Measurements from ENCODE around the gene SLC43A3. TPM values are rescaled to one million over a fixed set of nuclear protein-coding genes. Genes with fewer than 3 reads are reported as not detected.
"Not testable (repeated sequence)": the region's sequence is repeated elsewhere in the genome, so short reads cannot be mapped to it uniquely, and the experiment has no call there.

Gene SLC43A3
- total RNA-seq, 1 experiment from 2014 or later, result 64.5 TPM

- DNase-seq (ENCODE audit: low read depth), result no peak
Measured at GRCh38 chr11:57459164-57460021, 32.5 kb upstream of the SLC43A3 start.

- DNase-seq (ENCODE audit: low read depth), result no peak
Measured at GRCh38 chr11:57458410-57459163, 31.7 kb upstream of the SLC43A3 start.

- DNase-seq (ENCODE audit: low read depth), result no peak
Measured at GRCh38 chr11:57458060-57458409, 31.1 kb upstream of the SLC43A3 start.

GRCh38 chr11:57457643-57458023 is 30.7 kb upstream of the SLC43A3 start:
- no peak for DNase-seq (ENCODE audit: low read depth)

GRCh38 chr11:57456960-57457642 is 30.2 kb upstream of the SLC43A3 start:
- peak; percentile 77 for DNase-seq (ENCODE audit: low read depth)

GRCh38 chr11:57453543-57454177 is 26.7 kb upstream of the SLC43A3 start:
- no peak for DNase-seq (ENCODE audit: low read depth)

GRCh38 chr11:57446055-57446454 is 19.1 kb upstream of the SLC43A3 start:
- no peak for DNase-seq (ENCODE audit: low read depth)

- DNase-seq (ENCODE audit: low read depth), result not testable (repeated sequence)
Measured at GRCh38 chr11:57445122-57445394, 18.1 kb upstream of the SLC43A3 start.

GRCh38 chr11:57444362-57445121 is 17.6 kb upstream of the SLC43A3 start:
- DNase-seq (ENCODE audit: low read depth), result peak; percentile 45

- DNase-seq (ENCODE audit: low read depth), result no peak
Measured at GRCh38 chr11:57440744-57441414, 14.0 kb upstream of the SLC43A3 start.

- no peak for DNase-seq (ENCODE audit: low read depth)
Measured at GRCh38 chr11:57439786-57440185, 12.9 kb upstream of the SLC43A3 start.

GRCh38 chr11:57438345-57439285 is 11.7 kb upstream of the SLC43A3 start:
- no peak for DNase-seq (ENCODE audit: low read depth)

- DNase-seq (ENCODE audit: low read depth), result no peak
Measured at GRCh38 chr11:57436031-57436430, 9.1 kb upstream of the SLC43A3 start.

GRCh38 chr11:57434640-57435546 is 8.0 kb upstream of the SLC43A3 start:
- peak; percentile 83 for DNase-seq (ENCODE audit: low read depth)

GRCh38 chr11:57432714-57433163 is 5.8 kb upstream of the SLC43A3 start:
- peak; percentile 97 for DNase-seq (ENCODE audit: low read depth)

GRCh38 chr11:57432149-57432561 is 5.2 kb upstream of the SLC43A3 start:
- peak; percentile 30 for DNase-seq (ENCODE audit: low read depth)

- no peak for DNase-seq (ENCODE audit: low read depth)
Measured at GRCh38 chr11:57430952-57431351, 4.0 kb upstream of the SLC43A3 start.

- DNase-seq (ENCODE audit: low read depth), result no peak
Measured at GRCh38 chr11:57429946-57430345, 3.0 kb upstream of the SLC43A3 start.

GRCh38 chr11:57428643-57429042 is 1.7 kb upstream of the SLC43A3 start:
- no peak for DNase-seq (ENCODE audit: low read depth)
